Natural killer cell treated with Interleukin-12 subunit alpha and Interleukin-12 subunit beta and Interleukin-15 and Interleukin-18, amount 100 ng/mL, for 72 hours (primary cell): Measurements from ENCODE around the gene UBA6. TPM values are rescaled to one million over a fixed set of nuclear protein-coding genes. Genes with fewer than 3 reads are reported as not detected.
A peak's percentile ranks its signal among the peaks of the same experiment; 100 is the strongest.

ENCODE experiments used
- ATAC-seq, 2 donors: fragments of 150-1000 bp; cut with Tn5 transposase in 1 of 2; sonication (Bioruptor Pico), chemical (Tn5 transposase) in 1 of 2; 2 replicates each; pipeline ENCODE4 v1.10.0; 2021
- DNase-seq: peaks from one replicate; pipeline ENCODE4 v3.0.0; 2022; ENCODE audit warnings: low spot score
- H3K27ac Mint-ChIP-seq, 2 donors: 1 replicate in 1 of 2; 2 replicates in 1 of 2; pipeline ENCODE4 v1.8.0; 2022; ENCODE audit warnings: mixed read lengths in 2 of 2, mild to moderate bottlenecking in 1 of 2, moderate library complexity in 1 of 2
- H3K27me3 Mint-ChIP-seq, 2 donors: 1 replicate in 1 of 2; 2 replicates in 1 of 2; pipeline ENCODE4 v1.8.0; 2022; ENCODE audit warnings: mixed read lengths in 2 of 2
- H3K36me3 Mint-ChIP-seq: one replicate; pipeline ENCODE4 v1.8.0; 2022; ENCODE audit warnings: mixed read lengths
- H3K4me1 Mint-ChIP-seq, 2 donors: 1 replicate in 1 of 2; 2 replicates in 1 of 2; pipeline ENCODE4 v1.8.0; 2022; ENCODE audit warnings: low read depth in 2 of 2, mixed read lengths in 2 of 2, mild to moderate bottlenecking in 1 of 2
- H3K4me3 Mint-ChIP-seq: one replicate; pipeline ENCODE4 v1.8.0; 2022; ENCODE audit warnings: mixed read lengths
- H3K9me3 Mint-ChIP-seq: 2 replicates; pipeline ENCODE4 v1.8.0; 2022; ENCODE audit warnings: mixed read lengths
- total RNA-seq, 2 donors: library from RNA; stranded (reverse); gene quantifications; one replicate each; pipeline ENCODE4 v1.2.3, GENCODE V29; 2022

The UBA6 gene
- total RNA-seq, 2 donors from 2014 or later = 77.8 to 90.9 TPM

DNA sequence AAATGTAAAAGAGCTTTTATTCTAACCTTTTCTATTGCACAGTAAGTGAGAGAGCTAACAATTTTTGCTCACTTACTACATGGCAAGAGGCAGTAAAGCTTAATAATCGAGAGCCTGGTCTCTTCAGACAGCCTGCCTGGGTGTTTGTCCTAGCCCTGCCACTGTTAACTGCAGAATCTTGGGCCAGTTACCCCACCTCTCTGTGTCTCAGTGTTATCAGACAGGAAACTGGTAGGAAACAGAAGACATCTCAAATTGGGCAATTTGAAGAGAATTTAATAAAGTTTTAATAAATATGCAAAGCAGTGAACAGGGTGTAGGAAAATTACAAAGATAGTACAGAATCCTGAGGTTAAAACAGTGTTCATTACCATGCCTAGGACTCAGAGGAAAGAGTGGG is 129.0 kb downstream of the UBA6 start:
- H3K27me3 Mint-ChIP-seq = no peaks in the 10 kb centered on the region
- H3K9me3 Mint-ChIP-seq = no peaks in the 10 kb centered on the region
- no peaks in the 10 kb centered on the region for H3K36me3 Mint-ChIP-seq
- ATAC-seq (no peak), DNase-seq (no peak)
- H3K27ac Mint-ChIP-seq = no peak overlapping the region
- no peak overlapping the region for H3K4me3 Mint-ChIP-seq
- H3K4me1 Mint-ChIP-seq = peaks cover 17 to 22% of the 10 kb centered on the region in 2 donors

DNA sequence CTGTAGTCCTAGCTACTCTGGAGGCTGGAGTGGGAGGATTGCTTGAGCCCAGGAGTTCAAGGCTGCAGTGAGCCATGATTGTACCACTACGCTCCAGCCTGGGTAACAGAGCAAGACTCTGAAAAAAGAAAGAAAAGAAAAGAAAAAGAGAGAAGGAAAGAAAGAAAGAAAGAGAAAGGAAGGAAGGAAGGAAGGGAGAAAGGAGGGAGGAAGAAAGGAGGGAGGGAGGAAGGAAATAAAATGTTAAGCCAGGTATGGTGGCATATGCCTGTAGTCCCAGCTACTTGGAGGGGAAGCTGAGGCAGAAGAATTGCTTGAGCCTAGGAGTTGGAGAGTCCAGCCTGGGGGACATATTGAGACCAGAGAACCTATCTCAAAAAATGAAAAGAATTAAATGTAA is 130.4 kb downstream of the UBA6 start:
- H3K4me1 Mint-ChIP-seq = peaks cover 11 to 21% of the 10 kb centered on the region in 2 donors
- peak overlapping the region in 1 of 2 donors; percentile 53 for H3K27ac Mint-ChIP-seq
- no peak for DNase-seq
- no peaks in the 10 kb centered on the region for H3K9me3 Mint-ChIP-seq
- H3K36me3 Mint-ChIP-seq = no peaks in the 10 kb centered on the region
- no peak overlapping the region for H3K4me3 Mint-ChIP-seq
- no peak for ATAC-seq
- H3K27me3 Mint-ChIP-seq = no peaks in the 10 kb centered on the region

DNA sequence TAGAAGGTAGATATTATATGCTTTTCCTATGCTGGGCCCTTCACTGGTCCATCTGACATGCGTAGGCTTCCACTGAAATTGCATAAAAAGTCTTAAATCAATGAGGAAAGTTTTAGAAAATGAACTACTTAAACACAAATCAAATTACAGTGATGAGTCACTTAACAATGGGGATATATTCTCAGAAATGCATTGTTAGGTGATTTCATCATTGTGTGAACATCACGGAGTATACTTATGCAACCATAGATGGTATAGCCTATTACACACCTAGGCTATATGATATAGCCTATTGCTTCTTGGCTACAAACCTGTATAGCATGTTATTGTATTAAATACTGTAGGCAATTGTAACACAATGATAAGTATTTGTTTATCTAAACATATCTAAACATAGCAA is 132.1 kb downstream of the UBA6 start:
- no peak overlapping the region for H3K4me3 Mint-ChIP-seq
- H3K27ac Mint-ChIP-seq = no peak overlapping the region
- DNase-seq (no peak), ATAC-seq (peak; percentile 51 to 69)
- no peaks in the 10 kb centered on the region for H3K9me3 Mint-ChIP-seq
- no peaks in the 10 kb centered on the region for H3K27me3 Mint-ChIP-seq
- H3K36me3 Mint-ChIP-seq = no peaks in the 10 kb centered on the region
- peaks cover 6 to 16% of the 10 kb centered on the region in 2 donors for H3K4me1 Mint-ChIP-seq

DNA sequence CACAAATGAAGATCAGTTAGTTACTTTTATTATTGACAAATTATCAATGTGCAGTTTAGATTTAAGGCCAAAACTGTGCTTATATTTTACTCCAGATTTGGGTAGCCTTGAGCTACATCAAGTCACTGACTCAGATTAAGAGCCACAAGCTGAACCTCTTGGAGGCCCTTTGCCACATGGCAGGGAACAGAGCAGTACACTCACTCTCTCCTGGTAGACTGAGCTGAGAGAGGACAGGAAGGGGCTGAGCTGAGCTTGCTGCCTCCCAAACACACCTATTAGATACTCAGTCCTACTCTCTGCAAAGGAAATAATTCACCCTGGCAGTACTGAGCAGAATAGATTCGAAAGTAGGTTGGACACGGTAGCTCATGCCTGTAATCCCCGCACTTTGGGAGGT is 134.6 kb downstream of the UBA6 start:
- Mint-ChIP-seq H3K27ac (no peak overlapping the region), H3K4me3 (no peak overlapping the region), H3K27me3 (no peaks in the 10 kb centered on the region), H3K4me1 (peaks cover 0 to 6% of the 10 kb centered on the region in 2 donors), H3K9me3 (no peaks in the 10 kb centered on the region), H3K36me3 (no peaks in the 10 kb centered on the region)
- DNase-seq = no peak
- no peak for ATAC-seq

DNA sequence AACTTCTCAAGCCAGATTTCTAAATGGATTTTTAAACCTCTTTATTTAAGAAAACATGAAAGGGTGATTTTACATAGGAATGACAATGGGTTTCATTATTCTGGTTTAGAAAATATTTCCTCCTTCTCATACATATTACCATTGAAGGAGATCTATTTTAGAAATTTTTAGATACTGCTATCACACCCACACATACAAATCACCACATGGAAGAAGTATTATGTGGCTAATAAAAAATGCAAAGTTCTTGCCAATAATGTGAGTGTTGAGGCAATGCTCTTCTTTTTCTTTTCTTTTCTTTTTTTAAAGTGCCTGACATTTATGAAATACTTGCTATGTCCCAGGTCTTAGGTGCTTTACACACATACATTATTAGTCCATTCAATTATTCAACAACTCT is 135.7 kb downstream of the UBA6 start:
- no peaks in the 10 kb centered on the region for H3K36me3 Mint-ChIP-seq
- H3K27me3 Mint-ChIP-seq = no peaks in the 10 kb centered on the region
- ATAC-seq = no peak
- no peak overlapping the region for H3K4me3 Mint-ChIP-seq
- H3K27ac Mint-ChIP-seq = no peak overlapping the region
- no peaks in the 10 kb centered on the region for H3K9me3 Mint-ChIP-seq
- peaks cover 7 to 10% of the 10 kb centered on the region in 2 donors for H3K4me1 Mint-ChIP-seq
- DNase-seq = no peak

Other genes with a start within 250 kb of the UBA6 start
- gene CENPC, start 155.7 kb downstream of the UBA6 start, total RNA-seq = 10 to 100 TPM; 31.5 to 43.5 TPM
- 1 to 10 TPM; 7.5 to 9.6 TPM for gene STAP1, start 142.4 kb downstream of the UBA6 start, total RNA-seq
- not detected for gene GNRHR, start 53.2 kb upstream of the UBA6 start, total RNA-seq
- not detected for gene TMPRSS11D, start 182.8 kb upstream of the UBA6 start, total RNA-seq